Hepatocyte (in vitro differentiated cells): ENCODE measurements around the gene TMEFF1. TPM values are rescaled to one million over a fixed set of nuclear protein-coding genes. Genes with fewer than 3 reads are reported as not detected.
"Not testable (repeated sequence)": the region's sequence is repeated elsewhere in the genome, so short reads cannot be mapped to it uniquely, and the experiment has no call there.

Experiments used
- DNase-seq: peaks from one replicate; pipeline ENCODE4 v3.0.0-alpha.2; 2016; ENCODE audit warnings: low spot score
- H2AFZ ChIP-seq: fragments of 200-600 bp; sonication (generic); 2 replicates; pipeline ENCODE4 v1.6.0; 2016; ENCODE audit warnings: antibody characterized with exemption, mild to moderate bottlenecking
- H3K27ac ChIP-seq: fragments of 200-600 bp; sonication (generic); 2 replicates; pipeline ENCODE4 v1.5.1; 2016; ENCODE audit warnings: mild to moderate bottlenecking
- H3K27me3 ChIP-seq: fragments of 200-600 bp; sonication (generic); 2 replicates; pipeline ENCODE4 v1.6.1; 2016
- H3K36me3 ChIP-seq: fragments of 200-600 bp; sonication (generic); replicated peaks from 2 replicates; pipeline ENCODE4 v1.5.1; 2016; ENCODE audit warnings: low read depth; ENCODE audit not compliant: insufficient read depth
- H3K4me1 ChIP-seq: fragments of 200-600 bp; sonication (generic); 2 replicates; pipeline ENCODE4 v1.5.1; 2016; ENCODE audit warnings: mild to moderate bottlenecking, moderate library complexity; ENCODE audit not compliant: insufficient read depth
- H3K4me2 ChIP-seq: fragments of 200-600 bp; sonication (generic); 2 replicates; pipeline ENCODE4 v1.6.0; 2016
- H3K4me3 ChIP-seq: fragments of 200-600 bp; sonication (generic); 2 replicates; pipeline ENCODE4 v1.5.1; 2016; ENCODE audit warnings: mild to moderate bottlenecking
- H3K79me2 ChIP-seq: fragments of 200-600 bp; sonication (generic); 2 replicates; pipeline ENCODE4 v1.6.0; 2017; ENCODE audit warnings: mild to moderate bottlenecking
- H3K9me2 ChIP-seq: fragments of 200-600 bp; sonication (generic); replicated peaks from 2 replicates; pipeline ENCODE4 v1.6.0; 2017; ENCODE audit warnings: mild to moderate bottlenecking; ENCODE audit not compliant: insufficient read depth
- H3K9me3 ChIP-seq: fragments of 200-600 bp; sonication (generic); 2 replicates; pipeline ENCODE4 v1.5.1; 2016; ENCODE audit warnings: low read depth, mild to moderate bottlenecking
- H4K20me1 ChIP-seq: fragments of 200-600 bp; sonication (generic); 2 replicates; pipeline ENCODE4 v1.6.0; 2016; ENCODE audit warnings: mild to moderate bottlenecking; ENCODE audit not compliant: insufficient read depth, poor library complexity, severe bottlenecking
- EZH2 ChIP-seq: fragments of 200-600 bp; sonication (generic); IDR thresholded peaks from 2 replicates; pipeline ENCODE4 v1.6.1; 2016; ENCODE audit warnings: antibody characterized with exemption, mild to moderate bottlenecking, borderline replicate concordance
- EZH2phosphoT487 ChIP-seq: fragments of 200-600 bp; sonication (generic); IDR thresholded peaks from one replicate; pipeline ENCODE4 v1.6.1; 2018; ENCODE audit warnings: antibody characterized with exemption, mild to moderate bottlenecking, low read depth, moderate library complexity; ENCODE audit not compliant: unreplicated experiment, severe bottlenecking
- WGBS: methylation state at CpG from one replicate; pipeline ENCODE4 v1.1.6; 2016; ENCODE audit warnings: low lambda C conversion rate; ENCODE audit errors: missing lambda C conversion rate; 5-methylcytosine and 5-hydroxymethylcytosine counted together
- polyA plus RNA-seq: library from polyadenylated mRNA; unstranded; fragments of >200 nt; fragmentation: Nextera tagmentation; extraction: Ambion mirVana; gene quantifications from 2 replicates; pipeline ENCODE4 v1.2.1, GENCODE V29; 2016
- total RNA-seq: library from RNA; depleted of rRNA; stranded (reverse); fragments of >200 nt; gene quantifications from 2 replicates; pipeline ENCODE4 v1.2.3, GENCODE V29; 2014
- TF ChIP-seq, protein P1 (sequence below): fragments of 200-600 bp; sonication (generic); IDR thresholded peaks from 2 replicates; pipeline ENCODE4 v1.5.1; 2016; ENCODE audit warnings: antibody characterized with exemption, mild to moderate bottlenecking; ENCODE audit not compliant: poor library complexity

The TMEFF1 gene
- total and polyA plus RNA-seq, 2 experiments from 2014 or later: 5.9 to 8.7 TPM

DNA sequence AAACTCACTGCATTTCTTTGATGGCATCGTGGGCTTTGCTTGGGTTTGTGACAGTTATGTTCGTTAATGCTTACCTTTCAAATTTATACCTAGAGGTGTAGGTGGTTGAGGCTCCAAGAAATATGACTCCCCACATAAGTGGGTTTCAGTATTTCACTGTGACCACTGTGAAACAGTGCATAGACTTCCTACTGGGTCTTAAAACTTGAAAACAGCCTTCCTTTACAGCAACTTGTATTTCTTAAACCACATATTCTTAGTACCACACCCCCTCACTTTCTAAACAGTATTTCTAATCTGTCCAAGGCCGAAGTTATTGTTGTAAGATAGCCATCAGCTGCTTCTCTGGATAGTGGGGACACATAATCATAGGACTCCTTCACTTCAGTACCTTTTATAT lies 48.3 kb downstream of the TMEFF1 start:
- Histone ChIP-seq H3K9me2 (no peaks in the 10 kb centered on the region), H3K27me3 (no peaks in the 10 kb centered on the region), H3K79me2 (no peaks in the 10 kb centered on the region), H3K36me3 (no peaks in the 10 kb centered on the region), H3K4me2 (no peak overlapping the region), H3K27ac (no peak overlapping the region), H4K20me1 (no peaks in the 10 kb centered on the region), H2AFZ (no peak overlapping the region), H3K4me1 (no peaks in the 10 kb centered on the region), H3K9me3 (no peaks in the 10 kb centered on the region), H3K4me3 (no peak overlapping the region)
- TF ChIP-seq, protein P1, sequence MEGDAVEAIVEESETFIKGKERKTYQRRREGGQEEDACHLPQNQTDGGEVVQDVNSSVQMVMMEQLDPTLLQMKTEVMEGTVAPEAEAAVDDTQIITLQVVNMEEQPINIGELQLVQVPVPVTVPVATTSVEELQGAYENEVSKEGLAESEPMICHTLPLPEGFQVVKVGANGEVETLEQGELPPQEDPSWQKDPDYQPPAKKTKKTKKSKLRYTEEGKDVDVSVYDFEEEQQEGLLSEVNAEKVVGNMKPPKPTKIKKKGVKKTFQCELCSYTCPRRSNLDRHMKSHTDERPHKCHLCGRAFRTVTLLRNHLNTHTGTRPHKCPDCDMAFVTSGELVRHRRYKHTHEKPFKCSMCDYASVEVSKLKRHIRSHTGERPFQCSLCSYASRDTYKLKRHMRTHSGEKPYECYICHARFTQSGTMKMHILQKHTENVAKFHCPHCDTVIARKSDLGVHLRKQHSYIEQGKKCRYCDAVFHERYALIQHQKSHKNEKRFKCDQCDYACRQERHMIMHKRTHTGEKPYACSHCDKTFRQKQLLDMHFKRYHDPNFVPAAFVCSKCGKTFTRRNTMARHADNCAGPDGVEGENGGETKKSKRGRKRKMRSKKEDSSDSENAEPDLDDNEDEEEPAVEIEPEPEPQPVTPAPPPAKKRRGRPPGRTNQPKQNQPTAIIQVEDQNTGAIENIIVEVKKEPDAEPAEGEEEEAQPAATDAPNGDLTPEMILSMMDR: no peak
- WGBS: 95% methylated on average over 3 of the region's 3 CpGs
- DNase-seq: no peak

DNA sequence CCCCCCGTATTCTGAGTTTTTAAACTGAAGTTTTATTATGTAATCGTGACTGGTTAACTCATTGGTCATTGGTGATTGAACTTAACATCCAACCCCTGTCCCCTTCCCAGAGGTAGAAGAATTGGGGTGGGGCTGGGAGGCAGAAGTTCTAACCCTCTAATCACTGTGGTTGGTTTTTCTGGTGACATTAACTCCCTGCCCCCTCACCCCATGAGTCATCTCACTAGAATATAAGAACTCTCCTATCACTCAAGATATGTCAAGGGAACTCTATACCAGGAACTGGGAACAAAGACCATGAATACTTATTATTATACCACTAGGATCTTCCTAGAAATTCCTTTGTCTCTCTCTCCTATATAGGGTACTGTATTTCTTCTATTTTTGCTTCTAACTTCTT lies 52.6 kb downstream of the TMEFF1 start:
- no peak for DNase-seq
- Histone ChIP-seq H3K79me2 (no peaks in the 10 kb centered on the region), H3K9me2 (no peaks in the 10 kb centered on the region), H3K4me1 (no peaks in the 10 kb centered on the region), H3K36me3 (no peaks in the 10 kb centered on the region), H2AFZ (no peak overlapping the region), H3K27me3 (no peaks in the 10 kb centered on the region), H3K4me3 (no peak overlapping the region), H4K20me1 (no peaks in the 10 kb centered on the region), H3K27ac (no peak overlapping the region), H3K9me3 (no peaks in the 10 kb centered on the region), H3K4me2 (no peak overlapping the region)
- TF ChIP-seq, protein P1: no peak
- 91% methylated on average over 2 of the region's 2 CpGs for WGBS

DNA sequence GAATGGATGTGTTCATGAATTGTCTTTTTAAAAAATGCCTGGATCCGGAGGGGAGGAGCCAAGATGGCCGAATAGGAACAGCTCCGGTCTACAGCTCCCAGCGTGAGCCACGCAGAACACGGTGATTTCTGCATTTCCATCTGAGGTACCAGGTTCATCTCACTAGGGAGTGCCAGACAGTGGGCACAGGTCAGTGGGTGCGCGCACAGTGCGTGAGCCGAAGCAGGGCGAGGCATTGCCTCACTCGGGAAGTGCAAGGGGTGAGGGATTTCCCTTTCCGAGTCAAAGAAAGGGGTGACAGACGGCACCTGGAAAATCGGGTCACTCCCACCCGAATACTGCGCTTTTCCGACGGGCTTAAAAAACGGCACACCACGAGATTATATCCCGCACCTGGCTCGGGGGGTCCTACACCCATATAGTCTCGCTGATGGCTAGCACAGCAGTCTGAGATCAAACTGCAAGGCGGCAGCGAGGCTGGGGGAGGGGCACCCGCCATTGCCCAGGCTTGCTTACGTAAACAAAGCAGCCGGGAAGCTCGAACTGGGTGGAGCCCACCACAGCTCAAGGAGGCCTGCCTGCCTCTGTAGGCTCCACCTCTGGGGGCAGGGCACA lies 54.3 kb downstream of the TMEFF1 start:
- H3K36me3 ChIP-seq, H3K4me2 ChIP-seq, DNase-seq: not testable (repeated sequence)

DNA sequence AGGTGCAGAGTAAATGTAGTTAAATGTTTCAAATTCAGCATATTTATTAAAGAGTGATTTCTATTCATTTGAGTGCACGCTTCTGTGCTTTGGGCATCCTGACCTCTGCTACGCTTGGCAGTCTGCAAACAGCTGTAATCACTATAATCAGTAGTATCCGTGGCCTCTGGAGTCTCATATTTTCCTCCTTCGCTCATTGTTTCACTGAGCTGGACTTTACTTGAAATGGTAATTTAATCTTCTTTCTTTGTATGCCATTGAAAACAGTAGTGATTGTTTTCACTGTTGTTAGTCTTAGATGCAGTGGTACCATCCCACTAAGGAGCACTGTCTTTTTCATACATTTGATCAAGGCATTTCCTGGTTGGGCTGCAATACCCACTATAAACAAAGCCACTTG lies 61.5 kb downstream of the TMEFF1 start:
- Histone ChIP-seq H2AFZ (no peak overlapping the region), H3K9me2 (no peaks in the 10 kb centered on the region), H3K4me1 (no peaks in the 10 kb centered on the region), H3K4me2 (no peak overlapping the region), H3K79me2 (no peaks in the 10 kb centered on the region), H3K4me3 (no peak overlapping the region), H4K20me1 (no peaks in the 10 kb centered on the region), H3K27ac (no peak overlapping the region), H3K9me3 (no peaks in the 10 kb centered on the region), H3K27me3 (no peaks in the 10 kb centered on the region), H3K36me3 (no peaks in the 10 kb centered on the region)
- TF ChIP-seq EZH2 (no peak), EZH2phosphoT487 (no peak)
- TF ChIP-seq, protein P1: no peak
- 80% methylated on average over 4 of the region's 4 CpGs for WGBS
- DNase-seq: no peak

More for the DNA sequence above, 54.3 kb downstream of the TMEFF1 start:
- not testable (repeated sequence) for H3K9me3 ChIP-seq, H3K4me3 ChIP-seq, H3K4me1 ChIP-seq, H3K9me2 ChIP-seq, H3K27me3 ChIP-seq, H4K20me1 ChIP-seq, H2AFZ ChIP-seq, H3K79me2 ChIP-seq, H3K27ac ChIP-seq
- WGBS: 92% methylated on average over 30 of the region's 30 CpGs
